Endothelial cell of umbilical vein (primary cell): ENCODE results near the gene FARP2.

Experiments
- EZH2 ChIP-seq: IDR thresholded peaks from 2 replicates; pipeline ENCODE4 v1.6.1; 2012; ENCODE audit warnings: borderline replicate concordance, low read depth, mild to moderate bottlenecking, moderate library complexity, low read length, inconsistent platforms; ENCODE audit not compliant: severe bottlenecking
- FOS ChIP-seq: IDR thresholded peaks from 2 replicates; pipeline ENCODE4 v1.6.1; 2011; ENCODE audit warnings: mild to moderate bottlenecking, low read length, moderate library complexity, borderline replicate concordance; ENCODE audit not compliant: insufficient read depth
- GATA2 ChIP-seq: IDR thresholded peaks from 2 replicates; pipeline ENCODE4 v1.7.0; 2011; ENCODE audit warnings: low read depth, mild to moderate bottlenecking, moderate library complexity, mixed read lengths, low read length; ENCODE audit not compliant: insufficient read length, insufficient read depth
- MYC ChIP-seq: IDR thresholded peaks from one replicate; pipeline ENCODE4 v1.6.1; 2011; ENCODE audit warnings: mild to moderate bottlenecking, low read depth, low read length
- POLR2A ChIP-seq: IDR thresholded peaks from 2 replicates; pipeline ENCODE4 v1.6.1; 2012; ENCODE audit warnings: low read depth, mild to moderate bottlenecking, control low read depth, low read length
- POLR2AphosphoS5 ChIP-seq: IDR thresholded peaks from 2 replicates; pipeline ENCODE4 v1.6.1; 2012; ENCODE audit warnings: low read depth, mild to moderate bottlenecking, control low read depth, low read length, moderate library complexity; ENCODE audit not compliant: insufficient read depth
- TF ChIP-seq, protein P1 (sequence below), 2 donors: IDR thresholded peaks; 1 replicate in 1 of 2; 2 replicates in 1 of 2; pipeline ENCODE4 v1.5.1; 2011; ENCODE audit warnings: low read length in 2 of 2, mild to moderate bottlenecking in 2 of 2, moderate library complexity in 2 of 2, control low read depth in 1 of 2, inconsistent platforms in 1 of 2, low read depth in 1 of 2; ENCODE audit not compliant: insufficient read depth in 1 of 2; ENCODE audit errors: extremely low read depth in 1 of 2
- TF ChIP-seq, protein P2 (sequence below): IDR thresholded peaks from 2 replicates; pipeline ENCODE4 v1.6.1; 2011; ENCODE audit not compliant: insufficient read depth, insufficient read length

DNA sequence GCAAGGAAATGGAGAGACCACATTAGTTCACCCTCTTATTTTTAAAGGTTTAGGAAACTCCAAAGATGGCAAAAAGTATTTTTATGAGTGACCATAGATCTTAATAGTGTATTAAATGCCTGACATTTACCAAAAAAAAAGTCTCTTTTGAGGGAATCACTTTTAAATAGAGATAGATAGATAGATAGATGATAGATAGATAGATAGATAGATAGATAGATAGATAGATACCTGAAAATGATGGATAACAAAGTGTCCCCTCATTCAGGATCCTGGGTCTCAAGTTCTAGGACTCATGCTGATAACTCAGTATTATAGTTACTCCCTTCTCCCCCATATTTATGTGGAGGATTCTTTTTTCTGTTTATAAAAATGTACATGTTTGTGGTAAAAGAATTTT, 52.8 kb downstream of the FARP2 start:
- TF ChIP-seq, protein P1, sequence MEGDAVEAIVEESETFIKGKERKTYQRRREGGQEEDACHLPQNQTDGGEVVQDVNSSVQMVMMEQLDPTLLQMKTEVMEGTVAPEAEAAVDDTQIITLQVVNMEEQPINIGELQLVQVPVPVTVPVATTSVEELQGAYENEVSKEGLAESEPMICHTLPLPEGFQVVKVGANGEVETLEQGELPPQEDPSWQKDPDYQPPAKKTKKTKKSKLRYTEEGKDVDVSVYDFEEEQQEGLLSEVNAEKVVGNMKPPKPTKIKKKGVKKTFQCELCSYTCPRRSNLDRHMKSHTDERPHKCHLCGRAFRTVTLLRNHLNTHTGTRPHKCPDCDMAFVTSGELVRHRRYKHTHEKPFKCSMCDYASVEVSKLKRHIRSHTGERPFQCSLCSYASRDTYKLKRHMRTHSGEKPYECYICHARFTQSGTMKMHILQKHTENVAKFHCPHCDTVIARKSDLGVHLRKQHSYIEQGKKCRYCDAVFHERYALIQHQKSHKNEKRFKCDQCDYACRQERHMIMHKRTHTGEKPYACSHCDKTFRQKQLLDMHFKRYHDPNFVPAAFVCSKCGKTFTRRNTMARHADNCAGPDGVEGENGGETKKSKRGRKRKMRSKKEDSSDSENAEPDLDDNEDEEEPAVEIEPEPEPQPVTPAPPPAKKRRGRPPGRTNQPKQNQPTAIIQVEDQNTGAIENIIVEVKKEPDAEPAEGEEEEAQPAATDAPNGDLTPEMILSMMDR (IDR thresholded peaks at IDR 0.05; ENCODE audit: extremely low read depth in 1 of 2, insufficient read depth in 1 of 2, low read depth in 1 of 2, low read length in 2 of 2) = no peak
- TF ChIP-seq POLR2A (no peak), EZH2 (no peak), POLR2AphosphoS5 (no peak), GATA2 (no peak), MYC (no peak), FOS (no peak)
- TF ChIP-seq, protein P2, sequence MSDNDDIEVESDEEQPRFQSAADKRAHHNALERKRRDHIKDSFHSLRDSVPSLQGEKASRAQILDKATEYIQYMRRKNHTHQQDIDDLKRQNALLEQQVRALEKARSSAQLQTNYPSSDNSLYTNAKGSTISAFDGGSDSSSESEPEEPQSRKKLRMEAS = no peak
